ENCODE measurements around the gene CRYAA.

CRYAA gene

GRCh38 chr21:43192501-43193081, 23.8 kb downstream of the CRYAA start:
- DNase-seq (ENCODE audit: low read depth) = no peak
- TF ChIP-seq CTCF (IDR thresholded peaks at IDR 0.05; ENCODE audit: low read depth, low read length) (no peak), MAX (IDR thresholded peaks at IDR 0.05; ENCODE audit: low read depth, low read length) (no peak), MYC (IDR thresholded peaks at IDR 0.05; ENCODE audit: low read depth, low read length) (no peak), POLR2A (IDR thresholded peaks at IDR 0.05; ENCODE audit: extremely low read depth, insufficient read length) (no peak)
- H3K4me3 ChIP-seq (ENCODE audit: low read depth, low read length) = no peak overlapping the region

- TF ChIP-seq CTCF (IDR thresholded peaks at IDR 0.05; ENCODE audit: low read depth, low read length) (no peak), MAX (IDR thresholded peaks at IDR 0.05; ENCODE audit: low read depth, low read length) (no peak), POLR2A (IDR thresholded peaks at IDR 0.05; ENCODE audit: extremely low read depth, insufficient read length) (no peak), MYC (IDR thresholded peaks at IDR 0.05; ENCODE audit: low read depth, low read length) (no peak)
- no peak for DNase-seq (ENCODE audit: low read depth)
Measured at GRCh38 chr21:43193088-43193650, 24.4 kb downstream of the CRYAA start.

GRCh38 chr21:43193651-43194302, 25.0 kb downstream of the CRYAA start:
- H3K4me3 ChIP-seq (ENCODE audit: low read depth, low read length) = no peak overlapping the region
- TF ChIP-seq MYC (IDR thresholded peaks at IDR 0.05; ENCODE audit: low read depth, low read length) = no peak
- TF ChIP-seq POLR2A (IDR thresholded peaks at IDR 0.05; ENCODE audit: extremely low read depth, insufficient read length) = no peak
- no peak for TF ChIP-seq MAX (IDR thresholded peaks at IDR 0.05; ENCODE audit: low read depth, low read length)
- no peak for TF ChIP-seq CTCF (IDR thresholded peaks at IDR 0.05; ENCODE audit: low read depth, low read length)
- peak; percentile 77 for DNase-seq (ENCODE audit: low read depth)

More at GRCh38 chr21:43193088-43193650, 24.4 kb downstream of the CRYAA start:
- H3K4me3 ChIP-seq (ENCODE audit: low read depth, low read length) = no peak overlapping the region

- no peak for DNase-seq (ENCODE audit: low read depth)
- no peak for TF ChIP-seq POLR2A (IDR thresholded peaks at IDR 0.05; ENCODE audit: extremely low read depth, insufficient read length)
- no peak for TF ChIP-seq MYC (IDR thresholded peaks at IDR 0.05; ENCODE audit: low read depth, low read length)
- TF ChIP-seq CTCF (IDR thresholded peaks at IDR 0.05; ENCODE audit: low read depth, low read length) = no peak
- H3K4me3 ChIP-seq (ENCODE audit: low read depth, low read length) = no peak overlapping the region
Measured at GRCh38 chr21:43194303-43195120, 25.7 kb downstream of the CRYAA start.

- TF ChIP-seq POLR2A (IDR thresholded peaks at IDR 0.05; ENCODE audit: extremely low read depth, insufficient read length) (no peak), MYC (IDR thresholded peaks at IDR 0.05; ENCODE audit: low read depth, low read length) (no peak), MAX (IDR thresholded peaks at IDR 0.05; ENCODE audit: low read depth, low read length) (no peak), CTCF (IDR thresholded peaks at IDR 0.05; ENCODE audit: low read depth, low read length) (no peak)
- DNase-seq (ENCODE audit: low read depth) = no peak
- H3K4me3 ChIP-seq (ENCODE audit: low read depth, low read length) = no peak overlapping the region
Measured at GRCh38 chr21:43195121-43196021, 26.6 kb downstream of the CRYAA start.
